SHP77 (cell line): ENCODE results near the gene OR4C45.
"Not testable (repeated sequence)": the region's sequence is repeated elsewhere in the genome, so short reads cannot be mapped to it uniquely, and the experiment has no call there.

Source experiments
- DNase-seq, 2 experiments: peaks; one replicate each; lab custom pipeline; 2025; lab: John Stamatoyannopoulos, UW

OR4C45 gene

GRCh38 chr11:50032574-50032973, at the start of gene OR4C45:
Gene OR4C45, plus strand, starts transcription at chr11:50032874.
- no peak for DNase-seq

GRCh38 chr11:49995565-49995964, 37.1 kb upstream of the OR4C45 start:
- DNase-seq: peak; percentile 68 to 93

- DNase-seq: no peak
Observed at GRCh38 chr11:50030193-50030592, 2.5 kb upstream of the OR4C45 start.

- DNase-seq: not testable (repeated sequence)
Observed at GRCh38 chr11:50036239-50036638, 3.6 kb downstream of the OR4C45 start.

GRCh38 chr11:50037251-50037650, 4.6 kb downstream of the OR4C45 start:
- DNase-seq: no peak

- no peak for DNase-seq
Observed at GRCh38 chr11:50044647-50045046, 12.0 kb downstream of the OR4C45 start.

- not testable (repeated sequence) for DNase-seq
Observed at GRCh38 chr11:50063056-50063455, 30.4 kb downstream of the OR4C45 start.

GRCh38 chr11:50070389-50070788, 37.7 kb downstream of the OR4C45 start:
- DNase-seq: no peak

GRCh38 chr11:50071584-50072225, 39.0 kb downstream of the OR4C45 start:
- no peak for DNase-seq

GRCh38 chr11:50072226-50073112, 39.8 kb downstream of the OR4C45 start:
- no peak for DNase-seq

GRCh38 chr11:50073113-50074105, 40.7 kb downstream of the OR4C45 start:
- DNase-seq: no peak

- DNase-seq: no peak
Observed at GRCh38 chr11:50074161-50074560, 41.5 kb downstream of the OR4C45 start.

- no peak for DNase-seq
Observed at GRCh38 chr11:50075856-50076255, 43.2 kb downstream of the OR4C45 start.

- no peak for DNase-seq
Observed at GRCh38 chr11:50077526-50077925, 44.9 kb downstream of the OR4C45 start.

- no peak for DNase-seq
Observed at GRCh38 chr11:50078001-50078400, 45.3 kb downstream of the OR4C45 start.

- DNase-seq: not testable (repeated sequence)
Observed at GRCh38 chr11:50078946-50079345, 46.3 kb downstream of the OR4C45 start.

GRCh38 chr11:50080256-50080655, 47.6 kb downstream of the OR4C45 start:
- DNase-seq: no peak
